Stimulated activated CD8-positive, alpha-beta memory T cell treated with anti-CD3 and anti-CD28 coated beads, Interleukin-12 subunit alpha, Interleukin-12 subunit beta, amount 100 ng/mL, for 24 hours (primary cell): ENCODE measurements around the gene ANKRD27.

Experiments
- DNase-seq: peaks from one replicate; pipeline ENCODE4 v3.0.0-alpha.2; 2020; ENCODE audit errors: extremely low read depth

ANKRD27 gene

DNA sequence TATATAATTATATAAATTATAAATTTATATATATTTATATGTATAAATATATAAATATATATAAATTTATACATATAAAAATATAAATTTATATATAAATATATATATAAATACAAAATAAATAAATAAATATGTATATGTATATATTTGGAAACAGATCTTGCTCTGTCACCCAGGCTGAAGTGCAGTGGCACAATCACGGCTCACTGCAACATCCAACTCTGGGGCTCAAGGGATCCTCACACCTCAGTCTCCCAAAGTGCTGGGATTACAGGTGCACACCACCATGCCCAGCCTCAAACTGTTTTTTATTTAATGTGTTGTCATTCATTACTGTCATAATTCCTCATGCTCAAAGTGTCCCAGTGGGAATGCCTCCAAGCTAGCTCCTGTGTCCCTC is 119.2 kb downstream of the ANKRD27 start:
- DNase-seq = no peak

DNA sequence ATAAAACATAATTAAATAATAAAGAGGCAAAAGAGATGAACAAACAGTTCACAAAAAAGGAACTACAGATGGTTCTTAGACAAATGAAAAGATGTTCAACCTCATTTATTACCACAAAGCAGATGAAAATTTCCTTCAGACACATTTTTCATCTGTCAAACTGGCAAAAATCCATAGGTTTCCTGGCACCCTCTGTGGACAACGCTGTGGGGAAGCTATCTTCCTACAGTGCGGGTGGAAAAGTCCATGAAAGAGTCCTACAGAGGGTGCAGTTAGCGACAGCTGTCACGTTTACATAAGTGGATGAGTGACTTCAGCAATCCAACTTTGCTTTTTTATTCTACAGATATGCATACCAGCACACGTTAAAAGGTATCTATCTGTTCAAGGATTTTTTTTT is 124.3 kb downstream of the ANKRD27 start:
- no peak for DNase-seq
